OCI-LY7 (cell line): ENCODE measurements around the gene ASAH2. TPM values are rescaled to one million over a fixed set of nuclear protein-coding genes. Genes with fewer than 3 reads are reported as not detected.

Experiments used
- BruUV-seq: library from RNA; stranded (reverse); fragments of 400-500 nt; replicated peaks from 2 replicates; lab custom pipeline; 2021; lab: Mats Ljungman, UMichigan
- CTCF ChIA-PET: fragments of 300-600 bp; sonication (Branson Sonifier 250); formaldehyde crosslinking; loops from one replicate; lab custom pipeline; 2022; ENCODE audit warnings: antibody characterized with exemption; ENCODE audit not compliant: unreplicated experiment; lab: Charles Lee
- POLR2A ChIA-PET: fragments of 300-600 bp; sonication (Branson Sonifier 250); formaldehyde crosslinking; loops from one replicate; lab custom pipeline; 2022; ENCODE audit warnings: antibody characterized with exemption; lab: Charles Lee
- DNase-seq: peaks from one replicate; pipeline ENCODE4 v3.0.0-alpha.2; 2015; ENCODE audit warnings: low spot score
- H2AFZ ChIP-seq: fragments of 200-600 bp; sonication (generic), shearing (Covaris generic); 2 replicates; pipeline ENCODE4 v1.6.1; 2014; ENCODE audit warnings: mild to moderate bottlenecking, antibody characterized with exemption, low read length, moderate library complexity
- H3K27ac ChIP-seq: fragments of 200-600 bp; sonication (generic); 2 replicates; pipeline ENCODE4 v1.5.1; 2014; ENCODE audit warnings: mixed run types, low read depth, mild to moderate bottlenecking, moderate library complexity, low read length, inconsistent platforms; ENCODE audit not compliant: poor library complexity, severe bottlenecking
- H3K36me3 ChIP-seq: fragments of 200-600 bp; sonication (generic); 2 replicates; pipeline ENCODE4 v1.6.1; 2014; ENCODE audit warnings: mild to moderate bottlenecking, antibody characterized with exemption, low read length, moderate library complexity, mixed read lengths; ENCODE audit not compliant: insufficient read depth
- H3K4me1 ChIP-seq: fragments of 200-600 bp; sonication (generic); 2 replicates; pipeline ENCODE4 v1.5.1; 2014; ENCODE audit warnings: mild to moderate bottlenecking, low read length; ENCODE audit not compliant: insufficient read depth, poor library complexity, severe bottlenecking
- H3K4me2 ChIP-seq: fragments of 200-600 bp; sonication (generic); 2 replicates; pipeline ENCODE4 v1.6.1; 2014; ENCODE audit warnings: mild to moderate bottlenecking, low read length
- H3K4me3 ChIP-seq: fragments of 200-600 bp; sonication (generic); 2 replicates; pipeline ENCODE4 v1.5.1; 2014; ENCODE audit warnings: mild to moderate bottlenecking, low read depth, low read length; ENCODE audit not compliant: poor library complexity, severe bottlenecking
- H3K79me2 ChIP-seq: fragments of 200-600 bp; sonication (generic); 2 replicates; pipeline ENCODE4 v1.6.1; 2016; ENCODE audit warnings: low read depth, mild to moderate bottlenecking, low read length, moderate library complexity, mixed read lengths; ENCODE audit not compliant: insufficient read depth
- H3K9me2 ChIP-seq: fragments of 200-600 bp; sonication (generic); 2 replicates; pipeline ENCODE4 v1.6.1; 2016; ENCODE audit warnings: mild to moderate bottlenecking, low read length, mixed read lengths; ENCODE audit not compliant: insufficient read depth
- H3K9me3 ChIP-seq: fragments of 200-600 bp; sonication (generic); 2 replicates; pipeline ENCODE4 v1.6.1; 2014; ENCODE audit warnings: mild to moderate bottlenecking, mixed run types, low read length, mixed read lengths
- H4K20me1 ChIP-seq: fragments of 200-600 bp; sonication (generic); 2 replicates; pipeline ENCODE4 v1.6.1; 2014; ENCODE audit warnings: mild to moderate bottlenecking, antibody characterized with exemption, low read length, moderate library complexity, mixed read lengths; ENCODE audit not compliant: insufficient read depth
- CTCF ChIP-seq: fragments of 200-600 bp; sonication (generic); conservative IDR thresholded peaks from 2 replicates; pipeline ENCODE4 v1.5.1; 2014; ENCODE audit warnings: mild to moderate bottlenecking, antibody characterized with exemption, low read length, moderate library complexity, mixed read lengths
- EZH2phosphoT487 ChIP-seq: fragments of 200-600 bp; sonication (generic); IDR thresholded peaks from 2 replicates; pipeline ENCODE4 v1.6.1; 2018; ENCODE audit warnings: low read depth, borderline replicate concordance, mild to moderate bottlenecking, mixed run types, antibody characterized with exemption, low read length, moderate library complexity, mixed read lengths
- intact Hi-C: fragments of 100-400 bp; cut with micrococcal nuclease; formaldehyde crosslinking; loops from one replicate; pipeline ENCODE4 v1.10.0; 2022; ENCODE audit not compliant: unreplicated experiment
- total RNA-seq, 2 experiments: library from RNA; depleted of rRNA in 1 of 2; stranded (reverse); fragments of >200 nt in 1 of 2; shearing (Covaris generic) in 1 of 2; gene quantifications; 2 replicates each; pipeline ENCODE4 v1.2.3, GENCODE V29; 2014 to 2022

ASAH2 gene
- total RNA-seq, 2 experiments from 2014 or later: not detected

GRCh38 chr10:50211670-50212069, 39.6 kb downstream of the ASAH2 start:
- no peaks in the 10 kb centered on the region for H3K36me3 ChIP-seq
- no TSS peak for BruUV-seq
- no peak overlapping the region for H2AFZ ChIP-seq
- H3K79me2 ChIP-seq: no peaks in the 10 kb centered on the region
- H3K27ac ChIP-seq: no peak overlapping the region
- no peak for DNase-seq
- H3K9me3 ChIP-seq: no peaks in the 10 kb centered on the region
- intact Hi-C loops: no loop called here
- H3K4me3 ChIP-seq: no peak overlapping the region
- TF ChIP-seq EZH2phosphoT487 (no peak), CTCF (no peak)
- H4K20me1 ChIP-seq: no peaks in the 10 kb centered on the region
- POLR2A ChIA-PET: no interaction called here
- no peaks in the 10 kb centered on the region for H3K4me1 ChIP-seq
- H3K4me2 ChIP-seq: no peak overlapping the region
- CTCF ChIA-PET: no interaction called here
- no peaks in the 10 kb centered on the region for H3K9me2 ChIP-seq

- H3K79me2 ChIP-seq: no peaks in the 10 kb centered on the region
- no peaks in the 10 kb centered on the region for H4K20me1 ChIP-seq
- BruUV-seq: no TSS peak
- H3K4me2 ChIP-seq: no peak overlapping the region
- intact Hi-C loops: no loop called here
- H2AFZ ChIP-seq: no peak overlapping the region
- no peaks in the 10 kb centered on the region for H3K9me3 ChIP-seq
- H3K4me1 ChIP-seq: no peaks in the 10 kb centered on the region
- no peak for DNase-seq
- H3K27ac ChIP-seq: no peak overlapping the region
- ChIA-PET POLR2A (no interaction called here), CTCF (no interaction called here)
- no peak overlapping the region for H3K4me3 ChIP-seq
- H3K9me2 ChIP-seq: no peaks in the 10 kb centered on the region
- H3K36me3 ChIP-seq: no peaks in the 10 kb centered on the region
- TF ChIP-seq EZH2phosphoT487: no peak
- TF ChIP-seq CTCF: no peak
These were observed 40.4 kb downstream of the ASAH2 start for GRCh38 chr10:50210876-50211275.

Other genes with a start within 250 kb of the ASAH2 start
- 17.5 and 17.6 TPM in 2 replicates for gene WASHC2A, start 183.6 kb downstream of the ASAH2 start, total RNA-seq (2014; rRNA removed; shearing (Covaris generic))
- gene WASHC2A, start 183.6 kb downstream of the ASAH2 start, total RNA-seq (2022): 34.2 and 36.7 TPM in 2 replicates